Subcutaneous abdominal adipose tissue (tissue), 5 donors: Measurements from ENCODE around the gene GALNT18.

Experiments used
- H3K27ac ChIP-seq: one replicate; pipeline ENCODE4 v1.7.0; 2013; ENCODE audit warnings: low read depth, mild to moderate bottlenecking, inconsistent platforms, low read length, moderate library complexity
- H3K27me3 ChIP-seq, 5 donors: one replicate each; pipeline ENCODE4 v1.7.0; 2013; ENCODE audit warnings: low read length in 5 of 5, inconsistent platforms in 1 of 5; ENCODE audit not compliant: control insufficient read depth in 5 of 5, insufficient read depth in 4 of 5
- H3K36me3 ChIP-seq, 5 donors: one replicate each; pipeline ENCODE4 v1.7.0; 2013; ENCODE audit warnings: low read length in 5 of 5; ENCODE audit not compliant: control insufficient read depth in 5 of 5, insufficient read depth in 5 of 5
- H3K4me1 ChIP-seq, 5 donors: one replicate each; pipeline ENCODE4 v1.7.0; 2013; ENCODE audit warnings: low read length in 5 of 5, mild to moderate bottlenecking in 3 of 5, moderate library complexity in 1 of 5; ENCODE audit not compliant: control insufficient read depth in 5 of 5, insufficient read depth in 5 of 5
- H3K4me3 ChIP-seq, 5 donors: one replicate each; pipeline ENCODE4 v1.7.0; 2013; ENCODE audit warnings: low read length in 5 of 5, low read depth in 1 of 5
- H3K9ac ChIP-seq, 5 donors: one replicate each; pipeline ENCODE4 v1.7.0; 2013; ENCODE audit warnings: low read length in 5 of 5, mild to moderate bottlenecking in 4 of 5, moderate library complexity in 3 of 5
- H3K9me3 ChIP-seq, 5 donors: one replicate each; pipeline ENCODE4 v1.7.0; 2013; ENCODE audit warnings: low read length in 5 of 5; ENCODE audit not compliant: control insufficient read depth in 5 of 5
- donor health status: healthy.
- donor health status: healthy.
- donor health status: healthy.
- donor health status: healthy.
- donor health status: healthy.

The GALNT18 gene

GRCh38 chr11:11279956-11280689 is 341.7 kb downstream of the GALNT18 start:
- H3K9ac ChIP-seq: no peak overlapping the region
- H3K27me3 ChIP-seq: no peaks in the 10 kb centered on the region
- H3K27ac ChIP-seq: no peak overlapping the region

GRCh38 chr11:11272254-11272653 is 349.6 kb downstream of the GALNT18 start:
- Histone ChIP-seq H3K9me3 (peaks cover 0 to 2% (median 0%) of the 10 kb centered on the region in 5 donors), H3K4me1 (no peaks in the 10 kb centered on the region), H3K9ac (no peak overlapping the region), H3K36me3 (no peaks in the 10 kb centered on the region), H3K4me3 (no peak overlapping the region), H3K27me3 (no peaks in the 10 kb centered on the region), H3K27ac (no peak overlapping the region)

More at GRCh38 chr11:11279956-11280689, 341.7 kb downstream of the GALNT18 start:
- Histone ChIP-seq H3K4me3 (no peak overlapping the region), H3K36me3 (no peaks in the 10 kb centered on the region), H3K9me3 (no peaks in the 10 kb centered on the region), H3K4me1 (peaks cover 0 to 15% (median 0%) of the 10 kb centered on the region in 5 donors)

GRCh38 chr11:11270236-11270775 is 351.5 kb downstream of the GALNT18 start:
- no peak overlapping the region for H3K9ac ChIP-seq
- no peak overlapping the region for H3K4me3 ChIP-seq
- peaks cover 0 to 2% (median 0%) of the 10 kb centered on the region in 5 donors for H3K9me3 ChIP-seq
- no peak overlapping the region for H3K27ac ChIP-seq
- peaks cover 0 to 3% (median 0%) of the 10 kb centered on the region in 5 donors for H3K27me3 ChIP-seq
- H3K4me1 ChIP-seq: no peaks in the 10 kb centered on the region
- H3K36me3 ChIP-seq: no peaks in the 10 kb centered on the region

- peaks cover 0 to 10% (median 0%) of the 10 kb centered on the region in 5 donors for H3K27me3 ChIP-seq
- H3K36me3 ChIP-seq: no peaks in the 10 kb centered on the region
- no peaks in the 10 kb centered on the region for H3K9me3 ChIP-seq
- peaks cover 0 to 5% (median 3%) of the 10 kb centered on the region in 5 donors for H3K4me1 ChIP-seq
- H3K4me3 ChIP-seq: no peak overlapping the region
- H3K27ac ChIP-seq: no peak overlapping the region
- no peak overlapping the region for H3K9ac ChIP-seq
These were observed 353.1 kb downstream of the GALNT18 start for GRCh38 chr11:11268706-11269105.

- peaks cover 0 to 11% (median 7%) of the 10 kb centered on the region in 5 donors for H3K4me1 ChIP-seq
- no peak overlapping the region for H3K9ac ChIP-seq
- peaks cover 0 to 10% (median 0%) of the 10 kb centered on the region in 5 donors for H3K27me3 ChIP-seq
- H3K36me3 ChIP-seq: no peaks in the 10 kb centered on the region
- no peaks in the 10 kb centered on the region for H3K9me3 ChIP-seq
- H3K27ac ChIP-seq: no peak overlapping the region
- H3K4me3 ChIP-seq: no peak overlapping the region
These were observed 353.7 kb downstream of the GALNT18 start for GRCh38 chr11:11268119-11268518.

GRCh38 chr11:11267312-11267711 is 354.5 kb downstream of the GALNT18 start:
- no peaks in the 10 kb centered on the region for H3K9me3 ChIP-seq
- H3K36me3 ChIP-seq: no peaks in the 10 kb centered on the region
- no peak overlapping the region for H3K4me3 ChIP-seq
- peaks cover 0 to 10% (median 0%) of the 10 kb centered on the region in 5 donors for H3K27me3 ChIP-seq
- H3K4me1 ChIP-seq: peaks cover 0 to 12% (median 8%) of the 10 kb centered on the region in 5 donors
- H3K27ac ChIP-seq: no peak overlapping the region
- H3K9ac ChIP-seq: no peak overlapping the region

- H3K9ac ChIP-seq: no peak overlapping the region
- no peak overlapping the region for H3K27ac ChIP-seq
- H3K27me3 ChIP-seq: peaks cover 0 to 10% (median 3%) of the 10 kb centered on the region in 5 donors
- H3K4me1 ChIP-seq: peaks cover 0 to 12% (median 8%) of the 10 kb centered on the region in 5 donors
- no peak overlapping the region for H3K4me3 ChIP-seq
- H3K36me3 ChIP-seq: no peaks in the 10 kb centered on the region
- H3K9me3 ChIP-seq: no peaks in the 10 kb centered on the region
These were observed 355.7 kb downstream of the GALNT18 start for GRCh38 chr11:11265994-11266606.

- H3K36me3 ChIP-seq: no peaks in the 10 kb centered on the region
- no peaks in the 10 kb centered on the region for H3K9me3 ChIP-seq
- H3K4me3 ChIP-seq: no peak overlapping the region
- H3K27me3 ChIP-seq: peaks cover 0 to 10% (median 3%) of the 10 kb centered on the region in 5 donors
- no peak overlapping the region for H3K9ac ChIP-seq
- H3K27ac ChIP-seq: no peak overlapping the region
- peaks cover 0 to 12% (median 8%) of the 10 kb centered on the region in 5 donors for H3K4me1 ChIP-seq
These were observed 356.5 kb downstream of the GALNT18 start for GRCh38 chr11:11265320-11265719.

GRCh38 chr11:11263238-11264005 is 358.4 kb downstream of the GALNT18 start:
- Histone ChIP-seq H3K4me1 (peaks cover 0 to 12% (median 8%) of the 10 kb centered on the region in 5 donors), H3K4me3 (no peak overlapping the region), H3K36me3 (no peaks in the 10 kb centered on the region), H3K9me3 (no peaks in the 10 kb centered on the region), H3K9ac (no peak overlapping the region), H3K27ac (no peak overlapping the region), H3K27me3 (peaks cover 0 to 10% (median 3%) of the 10 kb centered on the region in 5 donors)
